Hindlimb muscle (tissue), 1 donor: Measurements from ENCODE around the gene GRID2. TPM values are rescaled to one million over a fixed set of nuclear protein-coding genes. Genes with fewer than 3 reads are reported as not detected.

Source experiments
- DNase-seq: peaks from one replicate; pipeline ENCODE4 v3.0.0-alpha.2; 2013
- polyA plus RNA-seq: library from polyadenylated mRNA; unstranded; fragments of 120-200 nt; gene quantifications from one replicate; pipeline ENCODE4 v1.2.1, GENCODE V29; 2013; ENCODE audit not compliant: insufficient read length

Gene GRID2
- polyA plus RNA-seq, 1 donor: 0.62 TPM

DNA sequence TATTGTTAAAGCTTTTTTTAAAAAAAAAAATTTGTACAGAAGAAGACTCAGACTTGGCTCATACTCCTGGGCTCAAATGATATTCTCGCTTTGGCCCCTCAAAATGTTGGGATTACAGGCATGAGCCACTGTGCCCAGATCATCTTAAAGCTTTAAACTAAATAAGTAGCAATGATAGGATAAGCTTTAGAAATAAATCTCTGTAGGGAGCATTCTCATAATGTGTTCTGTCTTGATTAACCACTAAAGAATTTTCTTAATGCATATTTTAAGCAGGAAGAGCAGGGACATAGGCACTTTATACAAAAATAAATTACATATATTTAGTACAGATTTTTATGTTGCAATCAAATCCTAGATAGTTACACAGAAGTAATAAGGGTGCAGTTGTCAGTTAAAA is 667.2 kb downstream of the GRID2 start:
- no peak for DNase-seq

DNA sequence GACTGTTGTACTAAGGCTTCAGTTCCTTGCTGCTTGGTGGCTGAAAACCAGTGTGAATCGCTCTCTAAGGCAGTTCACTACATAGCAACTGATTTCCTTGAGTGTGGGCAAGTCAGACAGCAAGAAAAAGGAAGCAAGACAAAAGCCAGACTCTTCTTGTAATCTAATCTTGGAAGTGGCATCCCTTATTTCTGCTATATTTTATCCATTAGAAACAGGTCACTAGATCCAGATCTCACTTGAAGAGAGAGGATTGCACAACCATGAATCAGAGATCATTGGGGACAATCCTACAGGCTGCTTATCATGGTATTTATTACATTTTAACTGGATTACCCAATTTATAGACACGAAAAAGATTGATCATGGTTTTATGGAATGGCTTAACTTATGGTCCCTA is 684.5 kb downstream of the GRID2 start:
- no peak for DNase-seq

DNA sequence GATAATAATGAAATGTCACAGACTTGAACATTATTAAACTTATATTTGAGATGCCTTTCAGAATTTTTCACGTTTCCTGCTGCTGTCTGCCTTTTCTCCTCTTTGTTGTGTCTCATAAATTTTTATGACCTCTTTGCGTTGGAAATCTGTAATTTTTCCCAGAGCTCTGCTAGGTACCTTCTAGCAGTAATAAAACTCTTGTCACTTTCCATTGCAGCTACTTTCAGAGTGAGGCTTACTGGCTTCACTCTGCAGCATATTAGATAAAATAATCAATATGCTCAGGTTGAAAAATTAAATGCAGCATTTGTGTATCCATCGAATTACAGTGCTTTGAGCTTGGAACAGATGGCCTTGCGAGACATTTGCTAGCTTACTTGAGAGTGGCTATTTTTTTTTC is 689.0 kb downstream of the GRID2 start:
- no peak for DNase-seq

DNA sequence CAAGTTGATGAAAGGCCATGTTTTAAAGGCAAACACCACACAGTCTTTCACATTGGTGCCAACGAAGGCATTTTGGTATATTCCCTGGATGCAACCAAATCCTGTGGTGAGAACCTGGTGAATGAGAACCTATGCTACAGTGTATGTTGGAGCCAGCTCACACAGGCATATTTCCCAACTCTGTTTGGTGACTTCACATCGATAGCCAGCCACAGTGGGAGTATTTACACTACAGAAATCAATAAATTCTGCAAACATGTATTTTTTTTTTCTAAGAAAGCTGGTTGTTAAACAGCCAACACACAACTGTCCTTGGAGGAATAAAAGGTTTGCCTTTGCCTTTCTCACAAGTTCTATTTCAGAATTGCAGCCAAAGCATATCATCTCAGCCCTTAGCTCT is 691.0 kb downstream of the GRID2 start:
- DNase-seq: no peak

DNA sequence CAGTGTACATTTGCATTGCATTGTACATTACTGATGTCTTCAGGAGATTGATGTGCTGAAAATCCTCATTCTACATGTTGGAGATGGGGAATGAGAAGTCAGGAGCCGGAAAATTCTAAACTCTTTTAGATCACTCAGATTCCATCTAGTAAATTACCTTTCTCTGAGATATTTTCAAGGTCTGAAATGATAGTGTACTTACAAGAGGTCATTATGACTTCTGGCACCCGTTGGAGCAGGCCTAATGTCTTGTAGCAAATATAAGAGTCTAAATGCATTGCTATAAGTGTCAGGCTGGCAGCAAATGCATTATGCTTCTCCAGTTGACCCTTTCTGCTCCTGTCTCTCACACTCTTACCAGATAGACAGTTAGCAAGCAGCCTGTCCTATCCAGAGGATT is 692.8 kb downstream of the GRID2 start:
- no peak for DNase-seq

DNA sequence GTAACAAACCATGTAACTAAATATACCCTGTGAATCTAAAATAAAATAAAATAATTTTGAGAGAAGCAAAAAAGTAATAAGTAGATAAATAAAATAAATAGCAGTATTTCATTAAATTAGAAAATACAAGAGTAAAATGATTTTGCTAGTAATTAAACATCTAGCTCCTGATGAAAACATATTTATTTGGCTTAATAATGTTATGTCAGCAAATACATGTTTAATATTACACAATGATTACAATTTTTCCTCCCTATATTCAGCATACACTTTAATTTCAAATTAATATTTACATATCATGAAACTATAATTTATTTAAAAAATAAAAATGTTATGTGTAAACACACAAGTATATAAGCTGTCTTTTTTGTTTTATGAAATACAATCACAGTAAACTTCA is 697.1 kb downstream of the GRID2 start:
- DNase-seq: no peak

DNA sequence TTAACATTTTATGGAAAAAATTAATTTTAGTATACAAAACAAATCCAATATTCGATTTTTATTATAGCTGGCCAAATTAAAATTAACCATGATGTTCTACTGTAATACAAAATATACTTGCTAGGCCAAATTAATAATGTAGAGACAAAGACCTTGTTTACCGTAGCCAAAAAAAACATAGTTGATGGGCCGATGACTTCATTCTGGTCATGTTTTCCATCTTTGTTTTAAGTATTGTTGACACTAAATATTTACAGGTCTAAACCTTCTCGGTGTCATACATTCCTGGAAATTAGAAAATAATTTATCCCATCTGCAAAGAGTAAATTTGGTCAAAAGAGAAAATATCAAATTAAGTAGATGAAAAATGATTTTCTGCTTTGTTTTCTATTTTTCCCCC is 698.5 kb downstream of the GRID2 start:
- DNase-seq: no peak

DNA sequence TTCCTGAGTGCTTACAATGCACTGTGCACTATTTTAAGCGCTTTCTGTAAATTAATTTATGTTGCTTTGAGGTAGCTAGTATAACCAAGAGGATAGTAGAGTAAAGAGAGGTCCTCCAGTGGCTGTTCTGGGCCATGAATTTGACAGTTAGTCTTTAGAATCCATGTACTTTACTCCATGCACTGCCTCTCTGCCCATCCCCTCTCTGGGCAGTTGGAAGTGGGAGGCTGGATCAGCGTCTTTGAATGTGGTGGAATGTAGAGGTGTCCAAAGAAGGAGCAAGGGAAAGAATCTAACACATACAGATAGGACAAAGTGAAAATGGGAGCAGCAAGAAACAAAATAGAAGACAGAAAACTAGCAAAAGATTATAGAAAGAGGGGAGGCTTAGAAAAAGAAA is 712.6 kb downstream of the GRID2 start:
- DNase-seq: no peak

DNA sequence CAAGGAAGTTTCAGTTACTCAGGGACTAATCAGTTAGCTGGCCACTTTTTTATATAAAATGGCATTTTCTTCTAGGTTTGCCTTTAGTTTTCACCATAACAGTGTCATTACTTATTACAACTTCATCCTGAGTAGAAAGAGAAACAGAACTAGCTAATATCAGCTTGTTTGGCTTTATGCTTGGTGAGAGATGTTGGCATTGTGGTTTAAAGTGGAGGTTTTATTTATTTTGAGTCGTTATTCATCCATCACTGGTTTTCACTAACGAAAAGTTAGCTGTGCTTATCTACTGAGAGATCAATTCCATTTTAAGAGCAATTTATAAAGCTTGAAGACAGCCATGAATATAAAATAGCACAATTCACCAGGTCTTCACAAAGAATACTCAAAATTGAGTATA is 714.5 kb downstream of the GRID2 start:
- no peak for DNase-seq

DNA sequence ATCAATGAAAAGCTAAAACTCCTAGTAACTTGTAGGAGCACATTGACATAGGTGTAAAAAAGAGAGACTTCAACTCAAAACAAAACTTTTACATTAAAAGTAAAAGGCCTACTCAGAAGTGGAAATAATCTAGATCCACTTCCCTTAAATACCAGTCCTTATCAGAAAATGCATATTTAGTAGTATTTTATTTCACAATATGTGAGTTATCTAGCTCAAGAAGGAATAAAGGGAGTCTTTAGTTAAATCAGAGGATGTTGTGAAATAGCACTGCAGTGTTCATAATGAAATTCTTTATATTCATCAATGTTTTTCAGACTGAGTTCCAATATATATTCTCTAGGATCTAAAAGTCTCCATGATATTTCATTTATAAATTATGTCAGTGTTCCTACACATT is 715.0 kb downstream of the GRID2 start:
- DNase-seq: no peak

DNA sequence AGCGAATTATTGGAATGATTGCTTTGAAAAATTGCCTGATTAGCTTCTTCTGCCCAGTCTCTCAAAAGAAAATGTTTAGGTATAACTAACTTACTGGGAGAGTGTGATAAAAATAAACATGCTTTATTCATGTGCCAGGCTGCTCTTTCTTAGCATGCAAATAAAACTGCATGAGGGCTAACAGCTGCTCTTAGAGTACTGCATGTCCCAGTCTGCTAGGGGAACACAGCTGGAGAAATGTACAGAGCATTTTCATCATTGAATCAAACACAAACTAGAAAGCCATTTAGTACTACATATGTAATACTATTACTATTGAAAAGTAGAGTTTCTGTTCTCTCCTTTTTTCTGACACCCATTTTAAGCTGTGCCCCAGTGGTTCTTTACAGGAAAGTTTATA is 726.0 kb downstream of the GRID2 start:
- peak; percentile 1 for DNase-seq

DNA sequence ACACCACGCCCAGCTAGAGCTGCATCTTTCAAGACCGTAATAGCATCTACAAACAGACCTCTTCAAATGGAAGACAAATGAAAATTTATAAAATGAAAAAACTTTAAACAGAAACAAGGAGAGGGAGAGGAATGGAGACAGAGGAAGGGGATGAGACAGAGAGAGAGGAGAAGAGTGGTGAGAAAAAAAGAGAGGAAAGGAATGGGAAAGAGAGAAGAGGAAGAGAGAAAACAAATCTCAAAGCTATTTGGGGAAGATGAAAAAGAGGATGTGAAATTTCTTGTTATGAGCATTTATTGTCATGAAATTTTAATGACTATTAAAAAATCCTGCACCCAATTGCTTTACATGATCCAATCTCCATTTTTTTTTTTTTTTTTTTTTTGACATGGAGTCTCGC is 726.9 kb downstream of the GRID2 start:
- DNase-seq: no peak

DNA sequence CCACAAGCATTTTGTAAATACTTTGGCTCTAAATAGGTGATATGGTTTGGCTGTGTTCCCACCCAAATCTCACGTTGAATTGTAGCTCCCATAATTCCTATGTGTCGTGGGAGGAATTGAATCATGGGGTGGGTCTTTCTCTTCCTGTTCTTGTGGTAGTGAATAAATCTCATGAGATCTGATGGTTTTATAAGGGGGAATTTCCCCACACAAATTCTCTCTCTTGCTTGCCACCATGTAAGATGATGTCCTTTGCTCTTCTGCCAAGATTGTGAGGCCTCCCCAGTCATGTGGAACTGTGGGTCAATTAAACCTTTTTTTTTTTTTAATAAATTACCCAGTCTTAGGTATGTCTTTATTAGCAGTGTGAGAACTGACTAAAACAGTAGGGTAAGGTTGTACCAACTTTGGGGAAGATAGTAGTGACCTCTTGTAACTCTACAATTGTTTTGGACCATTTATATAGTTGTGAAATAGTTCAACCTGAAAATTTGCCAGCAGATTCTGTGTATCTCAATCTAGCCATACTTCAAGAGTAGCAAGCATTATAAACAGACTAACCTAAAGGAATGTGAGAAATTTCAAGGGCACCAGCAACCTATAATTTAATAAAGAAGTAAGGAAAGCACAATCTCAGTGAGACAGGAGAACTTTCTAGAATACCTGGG is 727.8 kb downstream of the GRID2 start:
- no peak for DNase-seq

DNA sequence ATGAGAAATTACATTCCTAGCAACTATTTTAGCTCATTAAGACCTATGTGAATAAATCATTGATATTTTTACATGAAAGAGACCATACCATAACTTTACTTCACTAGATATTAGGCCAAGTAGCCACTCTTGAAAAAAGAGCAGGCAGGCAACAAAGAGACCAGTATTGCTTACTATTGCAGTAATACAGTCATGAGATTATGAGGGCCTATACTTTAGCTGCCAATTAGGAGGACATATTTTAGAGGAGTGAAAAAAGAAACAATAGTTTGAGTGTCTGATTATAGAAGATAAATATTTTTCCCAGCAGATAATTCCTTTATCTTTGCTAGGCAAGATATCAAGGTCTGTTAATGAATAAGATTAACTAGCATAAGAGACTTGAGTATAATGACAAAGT is 739.0 kb downstream of the GRID2 start:
- no peak for DNase-seq

DNA sequence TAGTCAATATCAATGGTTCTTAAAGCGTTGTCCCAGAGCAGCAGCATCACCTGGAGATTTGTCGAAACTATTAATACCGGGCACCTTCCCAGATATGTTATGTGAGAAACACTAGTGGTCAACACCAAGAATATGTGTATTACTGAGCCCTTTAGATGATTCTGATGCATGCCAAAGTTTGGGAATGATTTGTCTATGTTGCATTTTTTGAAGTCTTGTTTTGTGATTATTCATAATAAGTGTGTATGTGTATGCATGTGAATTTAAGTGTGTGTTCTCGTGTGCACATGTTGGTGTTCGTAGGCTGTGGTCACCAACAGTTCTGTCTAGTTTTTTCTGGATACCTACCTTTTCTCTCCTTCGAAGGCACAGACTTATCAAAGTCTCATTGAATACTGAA is 749.4 kb downstream of the GRID2 start:
- DNase-seq: no peak

DNA sequence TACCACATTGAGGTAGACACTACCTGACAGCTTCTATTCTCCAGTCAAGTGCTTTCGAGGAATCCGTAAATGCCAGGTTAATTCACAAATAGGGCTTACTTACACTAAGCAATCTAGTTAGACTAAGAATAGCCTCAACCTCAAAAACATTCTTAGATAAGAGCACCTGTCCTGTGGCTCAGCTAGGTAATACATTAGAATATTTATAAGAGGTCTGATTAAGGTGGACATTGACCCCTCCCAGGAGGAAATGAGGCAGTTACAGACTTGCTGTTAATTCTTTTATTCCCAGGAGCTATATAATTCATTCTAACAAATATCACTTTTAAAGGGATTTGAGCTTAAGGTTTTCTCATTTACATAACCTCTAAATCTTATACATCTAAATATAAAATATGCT is 758.1 kb downstream of the GRID2 start:
- DNase-seq: no peak

DNA sequence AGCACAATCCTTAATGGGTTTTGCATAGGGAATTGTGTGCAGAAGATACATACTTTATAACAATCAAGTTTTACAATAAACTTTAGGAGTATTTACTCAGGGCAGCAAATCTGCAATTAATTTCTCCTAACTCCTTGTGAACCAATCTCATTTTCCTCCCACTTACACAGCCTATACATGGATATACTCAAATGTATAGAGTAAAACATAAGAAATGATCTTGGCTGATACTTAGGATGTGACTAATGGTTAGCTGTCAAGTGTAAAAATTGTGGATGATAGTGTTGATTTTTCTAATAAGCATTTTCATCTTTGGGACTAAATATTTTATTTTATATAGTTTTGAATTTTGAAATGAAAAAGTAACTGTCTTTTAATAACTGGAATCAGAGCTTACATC is 759.6 kb downstream of the GRID2 start:
- DNase-seq: no peak

DNA sequence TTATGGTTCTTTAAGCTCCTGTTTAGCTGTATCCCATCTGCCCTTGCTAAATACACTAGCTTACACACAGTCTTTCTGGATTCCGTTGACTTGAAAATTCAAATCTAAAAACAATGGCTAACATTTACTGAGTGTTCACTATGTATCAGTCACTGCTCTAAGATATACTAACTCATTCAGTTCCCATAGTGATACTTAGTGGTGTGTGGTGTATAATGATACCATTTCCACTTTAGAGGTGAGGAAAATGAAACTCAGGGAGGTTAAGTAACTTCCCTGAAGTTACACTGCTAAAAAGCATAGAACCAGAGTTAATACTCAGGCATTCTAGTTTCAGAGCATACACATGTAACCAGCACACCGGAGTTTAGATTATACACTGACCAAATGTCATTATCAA is 762.0 kb downstream of the GRID2 start:
- no peak for DNase-seq

DNA sequence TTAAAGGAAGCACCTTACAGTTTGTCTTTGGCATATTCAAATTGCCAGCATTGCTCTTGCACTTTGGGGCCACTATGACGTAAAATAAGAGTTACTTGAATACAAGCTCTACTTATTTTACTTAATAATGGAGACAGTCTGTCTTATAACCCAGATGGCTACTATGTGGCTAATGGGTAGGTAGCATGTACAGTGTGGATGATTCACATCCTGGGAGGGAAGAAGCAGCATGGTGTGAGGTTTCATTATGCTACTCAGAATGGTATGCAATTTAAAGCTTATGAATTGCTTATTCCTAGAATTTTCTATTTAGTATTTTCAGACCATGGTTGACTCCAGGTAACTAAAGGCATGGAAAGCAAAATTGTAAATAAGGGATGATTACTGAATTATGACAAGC is 763.0 kb downstream of the GRID2 start:
- no peak for DNase-seq

DNA sequence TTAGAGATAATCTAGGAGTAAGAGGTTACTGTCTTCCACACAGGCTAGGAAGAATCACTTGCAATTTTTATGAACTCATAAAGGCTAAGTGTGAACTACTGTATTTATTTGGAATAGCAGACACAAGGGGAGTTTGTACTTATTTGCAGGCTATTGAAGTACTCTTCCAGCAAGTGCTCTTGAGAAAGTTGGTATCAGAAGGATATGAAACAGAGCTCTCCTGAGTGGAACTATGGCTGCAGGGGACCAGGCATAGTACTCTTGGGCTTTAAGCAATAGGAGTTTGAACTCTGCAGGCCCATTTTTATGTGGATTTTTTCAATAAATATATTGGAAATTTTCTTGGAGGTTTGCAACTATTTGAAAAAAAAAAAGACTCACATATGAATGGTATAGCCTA is 768.5 kb downstream of the GRID2 start:
- no peak for DNase-seq

DNA sequence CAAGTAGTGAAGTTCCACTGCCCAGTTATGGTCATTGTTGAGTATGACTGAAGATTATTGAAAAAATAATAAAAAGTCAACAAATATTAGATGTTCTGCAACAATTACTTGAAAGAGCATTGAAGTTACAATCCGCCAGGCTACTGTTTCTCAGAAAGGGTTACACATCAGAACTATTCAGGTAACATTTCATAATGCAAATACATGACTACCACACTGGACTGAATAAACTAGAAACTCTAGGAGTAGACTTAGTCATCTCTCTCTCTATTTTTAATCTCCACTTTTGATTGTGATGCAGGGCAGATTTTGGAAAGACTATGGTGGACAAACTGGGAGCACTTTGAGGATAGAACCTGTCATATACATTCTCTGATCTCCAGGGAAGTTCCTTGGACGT is 776.5 kb downstream of the GRID2 start:
- DNase-seq: no peak

DNA sequence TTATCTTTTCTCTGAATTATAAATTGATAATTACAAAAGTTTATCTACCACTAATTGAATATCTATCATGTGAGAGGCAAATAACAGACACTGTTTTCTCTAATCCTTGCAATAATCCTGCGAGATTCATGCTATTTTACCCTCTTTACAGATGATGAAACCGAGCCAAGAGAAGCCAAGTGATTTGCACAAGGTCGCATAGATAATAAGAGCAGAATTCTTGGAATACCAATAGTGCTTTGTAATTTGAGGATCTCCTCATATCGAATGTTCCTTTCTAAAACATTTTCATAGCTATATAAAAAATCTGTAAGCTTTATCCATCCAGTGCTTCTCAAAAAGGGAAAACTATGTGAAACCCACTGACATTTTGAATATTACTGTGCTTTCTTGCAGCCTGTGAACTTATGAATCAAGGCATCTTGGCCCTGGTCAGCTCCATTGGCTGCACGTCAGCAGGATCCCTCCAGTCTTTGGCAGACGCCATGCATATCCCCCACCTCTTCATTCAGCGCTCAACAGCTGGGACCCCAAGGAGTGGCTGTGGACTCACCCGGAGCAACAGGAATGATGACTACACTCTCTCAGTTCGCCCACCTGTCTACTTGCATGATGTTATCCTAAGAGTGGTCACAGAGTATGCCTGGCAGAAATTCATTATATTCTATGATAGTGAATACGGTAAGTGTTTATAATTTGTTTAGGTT is 781.0 kb downstream of the GRID2 start:
- DNase-seq: no peak

DNA sequence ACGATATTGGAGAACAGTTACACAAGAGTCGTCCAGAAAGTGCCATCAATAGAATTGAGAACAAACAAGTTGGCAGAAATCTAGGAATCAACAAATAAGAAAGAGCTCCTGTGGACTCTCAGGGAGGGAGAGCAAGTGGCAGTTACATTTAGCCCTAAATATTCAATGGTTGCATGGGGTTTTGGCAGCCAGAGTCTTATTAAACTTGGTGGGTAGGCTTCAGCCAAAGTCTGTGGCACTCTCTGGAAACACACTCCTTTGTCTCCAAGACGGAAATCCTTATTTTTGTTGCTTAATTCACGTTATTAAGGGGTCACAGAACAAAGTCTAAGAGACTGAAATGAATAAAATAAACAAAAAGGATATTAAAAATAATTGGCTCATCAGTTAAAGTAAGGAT is 782.6 kb downstream of the GRID2 start:
- DNase-seq: no peak

DNA sequence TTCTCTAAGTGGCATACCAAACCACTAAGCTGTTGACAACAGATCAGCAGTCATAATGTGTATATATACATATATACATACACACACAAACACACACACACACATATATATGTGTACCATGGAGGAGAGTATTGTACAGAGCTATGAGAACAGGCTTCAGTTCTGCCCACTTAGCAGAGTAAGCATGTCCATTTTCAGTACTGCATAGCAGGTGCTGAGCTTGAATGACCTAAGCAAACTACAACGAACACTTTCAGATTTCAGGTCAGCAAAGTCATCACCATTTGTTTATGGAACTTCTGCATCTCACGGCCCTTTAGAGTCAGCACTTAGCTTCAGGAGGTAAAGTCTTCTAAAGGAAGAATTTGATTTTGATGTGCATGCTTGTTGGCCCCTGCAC is 789.0 kb downstream of the GRID2 start:
- DNase-seq: no peak

DNA sequence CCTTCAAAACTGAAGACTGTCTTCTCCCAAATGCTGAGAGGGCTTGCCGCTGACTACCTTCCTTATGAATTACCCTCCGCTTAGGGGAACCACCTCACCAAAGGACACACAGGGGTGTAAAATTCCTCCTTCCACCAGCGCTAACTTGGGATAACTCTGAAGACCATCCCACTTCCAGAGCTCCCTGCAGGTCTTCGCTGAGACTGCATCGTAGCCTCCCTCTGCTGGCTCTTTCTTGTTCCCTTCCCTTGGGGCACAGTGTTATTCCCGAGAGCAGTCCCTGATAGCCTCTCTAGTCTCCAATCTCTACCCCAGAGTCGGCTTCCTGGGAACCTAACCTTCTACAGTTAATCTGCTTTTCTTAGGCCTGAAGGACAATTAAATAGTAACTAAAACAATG is 799.3 kb downstream of the GRID2 start:
- no peak for DNase-seq
